ENCODE data around the gene TARS3.

- no peak for TF ChIP-seq CTCF (IDR thresholded peaks at IDR 0.05)
- no peak for TF ChIP-seq POLR2A (IDR thresholded peaks at IDR 0.05)
Measured at GRCh38 chr15:101724675-101725005, 367 bp upstream of the TARS3 start.

Data from testis (tissue), 2 donors.